ENCODE results near the gene HAPLN3.

Gene HAPLN3

DNA sequence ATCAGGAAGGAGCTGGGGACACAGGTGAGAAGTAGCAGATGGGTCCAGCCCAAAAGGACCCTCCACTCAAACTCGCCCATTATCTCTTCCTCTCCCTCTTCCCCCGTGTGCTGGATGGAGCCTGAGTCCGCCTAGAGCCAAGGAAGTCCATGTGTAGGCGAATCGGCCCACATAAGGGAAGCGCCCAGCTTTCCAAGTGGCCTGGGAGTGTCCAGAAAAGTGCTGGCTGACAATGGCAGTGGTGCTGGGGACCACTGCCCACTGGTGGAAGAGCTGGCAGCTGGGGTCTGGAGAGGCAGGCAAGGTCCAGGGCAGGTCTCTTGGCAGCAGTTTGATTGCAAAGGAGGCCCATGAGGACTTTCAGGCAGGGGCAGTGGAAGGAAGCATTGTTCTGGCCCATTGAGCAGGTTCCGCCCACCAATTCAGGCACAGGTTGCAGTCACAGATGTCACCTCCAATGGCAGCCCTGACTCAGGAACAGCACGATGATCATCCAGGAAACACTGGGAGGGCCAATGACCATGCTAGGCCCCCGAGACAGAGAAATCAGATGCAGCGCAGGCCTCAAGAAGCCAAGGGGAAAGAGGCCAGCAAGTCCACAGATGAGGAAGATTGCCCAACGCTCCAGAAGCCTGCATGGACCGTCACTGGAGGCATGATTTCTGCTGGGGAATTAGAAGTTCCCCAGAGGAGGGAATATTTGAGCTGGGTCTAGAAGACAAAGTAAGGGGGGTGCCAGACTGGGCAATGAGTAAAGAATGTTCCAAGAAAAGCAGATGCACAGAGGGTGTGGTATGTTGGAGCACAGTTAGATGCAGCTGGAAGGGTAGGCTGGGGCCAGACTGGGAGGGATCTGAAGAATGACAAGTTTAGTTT is 14.8 kb upstream of the HAPLN3 start:
- no peak for DNase-seq

GRCh38 chr15:88908697-88909621 is 13.6 kb upstream of the HAPLN3 start:
- DNase-seq, result no peak

GRCh38 chr15:88908123-88908522 is 12.8 kb upstream of the HAPLN3 start:
- no peak for DNase-seq

GRCh38 chr15:88907111-88907510 is 11.8 kb upstream of the HAPLN3 start:
- DNase-seq, result no peak

DNA sequence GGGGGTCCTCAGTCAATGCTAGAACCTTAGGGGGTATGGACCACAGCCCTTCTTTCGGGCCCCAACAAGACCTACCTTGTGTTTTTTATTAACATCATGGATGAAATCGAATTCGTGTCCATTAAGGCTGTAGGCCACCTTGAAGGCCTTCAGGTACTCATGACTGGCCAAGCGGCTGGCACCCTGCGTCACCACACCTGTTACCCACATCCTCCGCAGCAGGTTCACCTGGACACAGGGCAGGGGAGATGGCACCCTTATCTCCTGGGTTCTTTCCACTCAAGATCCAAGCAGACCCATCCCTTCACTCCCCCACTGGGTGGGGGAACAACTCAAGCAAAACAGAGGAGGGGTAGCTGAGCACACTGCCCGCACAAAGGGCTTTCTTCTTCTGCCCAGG is 11.2 kb upstream of the HAPLN3 start:
- no peak for DNase-seq

DNA sequence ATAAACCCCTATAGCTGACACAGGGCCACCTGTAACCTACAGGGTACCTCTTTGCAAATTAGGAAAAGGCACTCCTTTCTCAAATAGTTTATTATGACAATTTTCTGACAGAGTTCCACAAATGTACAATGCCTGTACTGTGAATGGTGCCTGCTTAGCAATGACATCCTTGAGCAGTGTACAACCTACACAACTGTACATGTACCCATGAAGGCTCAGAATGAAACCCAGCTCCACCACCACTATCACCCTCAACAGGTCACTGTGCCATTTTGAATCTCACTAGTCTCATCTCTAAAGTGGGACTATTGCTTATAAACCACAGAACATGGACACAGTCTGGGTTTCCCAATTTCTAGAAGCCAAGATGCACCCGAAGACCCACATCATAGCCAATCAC is 10.8 kb upstream of the HAPLN3 start:
- no peak for DNase-seq

DNA sequence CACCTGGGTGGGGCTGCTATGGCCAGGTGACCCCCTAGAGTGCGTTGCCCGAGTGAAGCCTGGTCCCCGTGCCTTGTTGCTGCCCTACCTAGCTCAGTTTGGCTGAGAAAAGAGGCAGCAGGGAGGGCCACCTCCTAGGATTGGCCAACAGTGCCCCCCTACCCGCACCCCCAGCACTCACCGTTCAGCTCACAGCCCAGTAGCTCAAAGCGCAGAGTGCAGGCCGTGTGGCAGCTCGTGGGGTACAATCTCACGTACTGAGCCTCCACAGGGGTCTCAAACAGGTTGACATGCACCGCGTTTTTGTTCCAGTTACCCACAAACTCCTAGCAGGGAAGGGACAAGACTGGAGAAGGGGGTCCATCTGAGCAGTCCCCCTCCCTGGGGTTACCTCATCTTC is 10.2 kb upstream of the HAPLN3 start:
- DNase-seq, result no peak

DNA sequence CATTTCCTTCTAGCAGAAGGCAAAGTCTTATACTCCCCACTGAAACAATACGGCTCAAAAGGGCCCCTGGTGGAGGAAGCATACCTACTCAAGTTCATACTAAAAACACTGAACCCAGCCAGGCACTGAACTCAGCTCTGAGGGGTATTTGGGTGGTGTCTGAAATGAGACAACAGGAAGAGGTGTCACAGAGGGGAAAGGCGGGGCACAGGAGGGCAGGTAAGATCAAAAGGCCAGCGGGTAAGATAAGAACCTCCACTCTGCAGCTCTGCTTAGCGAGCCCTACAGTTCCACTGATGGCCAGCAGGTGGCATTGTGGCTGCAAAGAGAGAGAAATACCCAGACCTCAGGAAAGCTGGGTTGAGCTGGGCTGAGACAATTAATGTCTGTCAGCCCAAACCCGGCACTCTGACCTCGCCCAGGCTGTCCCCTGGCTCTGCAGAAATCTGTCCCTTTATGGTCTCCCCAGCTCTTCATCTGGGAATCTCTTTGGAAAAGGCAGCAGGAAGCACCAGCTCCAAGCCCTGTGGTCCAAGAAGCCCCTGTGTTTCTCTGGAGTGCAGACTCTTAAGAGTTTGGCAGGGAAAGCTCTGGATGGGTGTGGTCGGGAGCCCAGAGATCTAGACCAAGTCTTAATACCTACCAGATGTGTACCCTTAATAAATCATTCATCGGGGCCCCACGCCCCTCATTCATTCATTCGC is 9.4 kb upstream of the HAPLN3 start:
- peak; percentile 87 for DNase-seq

DNA sequence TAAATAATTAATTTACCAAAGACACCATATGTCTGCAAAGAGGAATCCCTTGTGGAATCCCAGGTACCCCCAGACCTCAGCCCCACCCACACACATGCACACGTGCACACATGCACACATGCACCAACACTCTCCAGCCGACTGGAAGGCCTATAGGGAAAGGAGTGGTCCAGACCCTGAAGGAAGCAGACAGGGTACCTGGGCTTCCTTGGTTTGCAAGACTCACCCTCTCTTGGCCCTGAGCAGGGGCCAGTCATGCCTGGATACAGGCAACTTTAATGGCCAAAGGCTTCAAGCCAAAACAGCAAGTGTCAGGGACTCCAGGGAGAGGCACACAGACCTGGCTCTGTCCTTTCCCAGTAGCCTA is 8.9 kb upstream of the HAPLN3 start:
- DNase-seq, result no peak

DNA sequence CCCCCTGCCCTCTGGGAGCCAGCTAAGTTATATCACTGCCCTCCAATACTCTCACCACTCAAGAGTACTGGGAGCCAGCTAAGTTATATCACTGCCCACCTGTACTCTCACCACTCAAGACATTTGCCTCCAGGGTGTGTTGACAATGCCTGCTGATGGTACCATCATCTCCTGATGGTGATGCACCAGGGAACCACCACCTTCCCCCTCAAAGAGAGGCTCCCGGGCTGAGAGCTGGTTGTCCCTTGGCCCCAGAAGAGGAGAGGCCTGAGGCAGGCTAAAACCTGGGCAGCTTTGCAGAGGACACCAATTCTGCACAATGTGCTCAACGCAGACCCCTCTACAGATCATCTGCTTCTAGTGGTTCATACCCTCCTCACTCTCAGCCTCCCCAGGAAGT is 7.5 kb upstream of the HAPLN3 start:
- no peak for DNase-seq

DNA sequence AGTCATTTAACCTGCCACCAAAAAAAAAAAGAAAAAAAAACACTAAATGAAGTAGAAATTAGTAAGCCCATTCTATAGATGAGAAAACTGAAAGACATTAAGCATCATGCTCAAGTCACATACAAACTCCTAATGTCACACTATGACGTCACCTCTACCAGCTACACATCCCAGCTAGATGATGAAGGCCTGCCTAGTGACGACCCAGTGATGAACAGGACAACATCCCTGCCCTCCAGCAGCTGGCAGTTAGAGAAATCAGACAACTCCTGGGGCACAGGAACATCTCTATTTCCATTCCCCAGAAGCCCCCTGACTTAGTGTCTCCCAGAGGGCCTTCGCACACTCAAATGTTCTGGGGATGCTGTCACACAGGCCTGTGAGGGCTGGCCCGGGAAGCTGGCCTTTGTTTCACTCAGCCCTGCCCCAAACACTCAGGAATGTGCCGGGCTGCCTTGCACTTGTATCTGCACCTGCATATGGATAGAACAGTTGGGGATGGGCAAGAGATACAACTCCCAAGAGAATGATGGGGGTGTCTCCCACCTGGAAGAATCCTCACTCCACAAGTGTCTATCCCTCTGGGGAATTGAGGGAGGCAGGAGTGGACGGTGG is 7.0 kb upstream of the HAPLN3 start:
- no peak for DNase-seq

- no peak for DNase-seq
Observed at GRCh38 chr15:88901508-88902220, 6.3 kb upstream of the HAPLN3 start.

DNA sequence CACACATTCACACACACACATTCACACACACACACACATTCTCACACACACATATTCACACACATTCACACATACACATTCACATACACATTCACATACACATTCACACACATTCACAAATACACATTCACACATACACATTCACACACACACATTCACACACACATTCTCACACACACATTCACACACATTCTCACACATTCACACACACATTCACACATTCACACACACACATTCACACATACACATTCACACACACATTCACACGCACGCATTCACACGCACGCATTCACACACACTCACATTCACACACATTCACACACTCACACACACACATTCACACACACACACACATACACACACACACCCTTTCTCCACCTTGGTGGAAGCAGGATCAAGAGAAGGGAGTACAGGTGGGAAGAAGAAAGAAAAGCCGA is 5.7 kb upstream of the HAPLN3 start:
- DNase-seq, result no peak

- DNase-seq, result no peak
Observed at GRCh38 chr15:88900309-88900981, 5.1 kb upstream of the HAPLN3 start.

- DNase-seq, result no peak
Observed at GRCh38 chr15:88899251-88899650, 3.9 kb upstream of the HAPLN3 start.

DNA sequence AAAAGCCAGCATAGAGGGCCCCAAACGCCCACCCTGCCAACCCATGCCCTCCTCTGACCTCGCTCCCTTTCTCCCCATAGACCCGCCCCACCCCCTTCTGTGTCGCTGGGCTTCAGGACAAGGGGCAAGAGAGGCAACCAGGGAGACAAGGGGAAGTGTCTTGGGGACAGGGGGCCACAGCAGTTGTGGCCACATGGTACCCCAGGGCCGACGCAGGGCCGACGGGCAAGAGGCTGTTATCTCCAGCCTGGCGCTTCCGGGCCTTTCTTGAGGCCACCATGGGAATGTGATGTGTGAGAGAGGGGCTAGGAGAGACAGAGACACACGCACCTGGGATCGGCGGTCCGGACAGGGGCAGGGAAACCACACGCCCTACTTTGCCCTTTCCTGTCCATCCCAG is 3.4 kb upstream of the HAPLN3 start:
- DNase-seq, result no peak

GRCh38 chr15:88897456-88898194 is 2.3 kb upstream of the HAPLN3 start:
- peak; percentile 93 for DNase-seq

DNA sequence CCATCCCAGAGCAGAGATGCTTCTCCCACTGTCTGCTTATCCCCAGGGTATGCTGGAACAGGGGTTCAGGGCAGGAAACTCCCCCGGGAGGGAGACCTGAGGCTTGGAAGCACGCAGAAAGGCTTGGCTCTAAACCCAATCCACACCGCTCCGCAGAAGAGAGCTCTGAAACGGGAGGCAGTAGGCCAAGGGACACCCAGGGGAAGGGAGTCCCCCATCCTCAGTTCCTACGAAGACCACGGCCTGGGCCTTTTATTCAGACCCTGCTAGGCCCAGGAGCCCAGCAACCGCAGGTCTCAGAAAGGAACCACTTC is 1.8 kb upstream of the HAPLN3 start:
- DNase-seq, result no peak

GRCh38 chr15:88896333-88897033 is 1.1 kb upstream of the HAPLN3 start:
- peak; percentile 53 for DNase-seq

DNA sequence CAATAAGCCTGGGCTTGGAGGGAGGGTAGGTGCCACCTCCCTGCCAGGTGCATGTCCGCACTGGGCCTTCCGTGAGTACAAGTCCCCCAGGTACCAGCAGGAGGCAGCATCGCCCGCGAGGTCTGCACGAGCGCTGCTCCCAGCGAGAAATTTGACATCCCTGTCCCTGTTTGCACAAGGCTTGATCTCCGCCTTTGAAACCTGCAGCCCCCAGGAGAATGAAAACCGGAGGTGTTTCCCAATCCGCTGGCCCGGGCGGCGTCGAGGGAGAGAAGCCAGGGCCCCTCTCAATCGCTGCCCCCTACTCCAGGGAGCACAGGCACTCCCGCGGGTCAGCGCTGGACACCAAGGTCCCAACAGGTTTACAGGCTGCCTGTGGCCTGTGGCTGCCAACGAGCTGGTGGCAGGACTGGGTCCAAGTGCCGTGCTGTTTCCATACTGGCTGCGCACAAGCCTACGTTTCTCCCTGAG is 961 bp downstream of the HAPLN3 start:
- DNase-seq, result peak; percentile 67
